A549 (cell line): ENCODE results near the gene GNAO1. TPM values are rescaled to one million over a fixed set of nuclear protein-coding genes. Genes with fewer than 3 reads are reported as not detected.

Source experiments
- ATAC-seq, 2 experiments: fragments of 200-7000 bp in 1 of 2; fragments of >200 bp in 1 of 2; cut with Nextera tagmentation in 1 of 2; cut with Tn5 transposase in 1 of 2; 3 replicates each; pipeline versions ENCODE4 v1.8.0 to v1.9.1; 2018 to 2020; ENCODE audit warnings: mild to moderate bottlenecking in 1 of 2, moderate library complexity in 1 of 2
- CTCF ChIA-PET: fragments of 300-600 bp; sonication (Branson Sonifier 250); formaldehyde crosslinking; extraction: SDS; loops from one replicate; lab custom pipeline; 2021; ENCODE audit warnings: antibody characterized with exemption, inconsistent platforms; lab: Yijun Ruan, JAX
- POLR2A ChIA-PET: fragments of 350-600 bp; formaldehyde crosslinking; extraction: SDS; loops from one replicate; lab custom pipeline; 2021; ENCODE audit warnings: antibody characterized with exemption, inconsistent platforms; lab: Yijun Ruan, JAX
- DNase-seq, 2 experiments: peaks; one replicate each; pipeline versions ENCODE4 v3.0.0 to v3.0.0-alpha.2; 2011 to 2016; ENCODE audit warnings: low read depth in 1 of 2, low spot score in 1 of 2
- FAIRE-seq: peaks from 2 replicates; lab custom pipeline; 2011; peaks lifted over from hg19 to GRCh38; lab: Jason Lieb, UNC
- H3K27ac ChIP-seq, 2 experiments: fragments of >200 bp; sonication (Bioruptor Twin); formaldehyde crosslinking; 3 replicates each; pipeline ENCODE4 v1.5.1; 2016 to 2017
- H3K4me1 ChIP-seq: fragments of >200 bp; sonication (Bioruptor Twin); formaldehyde crosslinking; 3 replicates; pipeline ENCODE4 v1.6.1; 2016
- H3K4me2 ChIP-seq: fragments of >200 bp; sonication (Bioruptor Twin); formaldehyde crosslinking; 3 replicates; pipeline ENCODE4 v1.6.1; 2016
- H3K4me3 ChIP-seq: fragments of >200 bp; sonication (Bioruptor Twin); formaldehyde crosslinking; 3 replicates; pipeline ENCODE4 v1.5.1; 2016
- H3K9me3 ChIP-seq: fragments of >200 bp; sonication (Bioruptor Twin); formaldehyde crosslinking; 3 replicates; pipeline ENCODE4 v1.6.1; 2016
- BCL3 ChIP-seq: fragments of >200 bp; sonication (Bioruptor Twin); formaldehyde crosslinking; IDR thresholded peaks from 3 replicates; pipeline ENCODE4 v1.6.1; 2016
- CBX2 ChIP-seq: fragments of 200-600 bp; sonication (generic); IDR thresholded peaks from 2 replicates; pipeline ENCODE4 v1.6.1; 2016; ENCODE audit warnings: low read depth, mild to moderate bottlenecking, borderline replicate concordance
- CEBPB ChIP-seq, 2 experiments: fragments of >200 bp in 1 of 2; sonication (Bioruptor Twin) in 1 of 2; formaldehyde crosslinking in 1 of 2; IDR thresholded peaks; 2 replicates each; pipeline ENCODE4 v1.6.1; 2012 to 2016
- CHD2 ChIP-seq: fragments of 150-350 bp; IDR thresholded peaks from 2 replicates; pipeline ENCODE4 v1.6.1; 2014; ENCODE audit warnings: low read length; ENCODE audit not compliant: partially characterized antibody
- CHD4 ChIP-seq: fragments of 200-600 bp; sonication (generic); IDR thresholded peaks from 2 replicates; pipeline ENCODE4 v1.6.1; 2016; ENCODE audit warnings: antibody characterized with exemption, mild to moderate bottlenecking, borderline replicate concordance
- EHMT2 ChIP-seq: fragments of 200-600 bp; sonication (generic); IDR thresholded peaks from 2 replicates; pipeline ENCODE4 v1.6.1; 2016; ENCODE audit warnings: antibody characterized with exemption, low read depth, mild to moderate bottlenecking, moderate library complexity
- EP300 ChIP-seq, 2 experiments: fragments of >200 bp; sonication (Bioruptor Twin); formaldehyde crosslinking; IDR thresholded peaks; 2 replicates in 1 of 2; 3 replicates in 1 of 2; pipeline ENCODE4 v1.6.1; 2016 to 2017
- ESRRA ChIP-seq: fragments of 150-350 bp; IDR thresholded peaks from 2 replicates; pipeline ENCODE4 v1.6.1; 2014; ENCODE audit warnings: mild to moderate bottlenecking, low read length, borderline replicate concordance
- FOXS1 ChIP-seq: fragments of 250-450 bp; sonication (Bioruptor Pico); IDR thresholded peaks from 2 replicates; pipeline ENCODE4 v1.5.0; 2020; ENCODE audit warnings: mild to moderate bottlenecking, moderate library complexity
- HMGXB4 ChIP-seq: fragments of 250-450 bp; sonication (Bioruptor Pico); IDR thresholded peaks from 2 replicates; pipeline ENCODE4 v1.5.0; 2021; ENCODE audit warnings: mild to moderate bottlenecking, moderate library complexity, borderline replicate concordance
- HOXB13 ChIP-seq: fragments of 250-450 bp; sonication (Bioruptor Pico); IDR thresholded peaks from 2 replicates; pipeline ENCODE4 v1.5.0; 2020; ENCODE audit warnings: low read depth, mild to moderate bottlenecking, moderate library complexity
- JUNB ChIP-seq: fragments of >200 bp; sonication (Bioruptor Twin); formaldehyde crosslinking; IDR thresholded peaks from 2 replicates; pipeline ENCODE4 v1.6.1; 2016
- MAFK ChIP-seq: fragments of 450-650 bp; IDR thresholded peaks from 2 replicates; pipeline ENCODE4 v1.6.1; 2014; ENCODE audit not compliant: partially characterized antibody
- MAX ChIP-seq: IDR thresholded peaks from 2 replicates; pipeline ENCODE4 v1.6.1; 2012
- MYC ChIP-seq: IDR thresholded peaks from 2 replicates; pipeline ENCODE4 v1.6.1; 2012; ENCODE audit warnings: mild to moderate bottlenecking, inconsistent platforms, low read length, improper control_type of control experiment, borderline replicate concordance
- NFE2L2 ChIP-seq: fragments of 150-350 bp; conservative IDR thresholded peaks from 2 replicates; pipeline ENCODE4 v1.6.1; 2014; ENCODE audit warnings: low read length
- PHF8 ChIP-seq: fragments of 200-600 bp; sonication (generic); IDR thresholded peaks from 2 replicates; pipeline ENCODE4 v1.6.1; 2016; ENCODE audit warnings: low read depth, mild to moderate bottlenecking, antibody characterized with exemption, moderate library complexity, borderline replicate concordance
- POLR2AphosphoS2 ChIP-seq: conservative IDR thresholded peaks from 2 replicates; pipeline ENCODE4 v1.6.1; 2012; ENCODE audit warnings: low read length, improper control_type of control experiment, inconsistent platforms
- REST ChIP-seq: fragments of 200-600 bp; sonication (generic); IDR thresholded peaks from 2 replicates; pipeline ENCODE4 v1.6.1; 2016; ENCODE audit warnings: antibody characterized with exemption, mild to moderate bottlenecking, moderate library complexity
- RNF2 ChIP-seq: fragments of 200-600 bp; sonication (generic); IDR thresholded peaks from 2 replicates; pipeline ENCODE4 v1.6.1; 2016; ENCODE audit warnings: low read depth, mild to moderate bottlenecking, antibody characterized with exemption, moderate library complexity, borderline replicate concordance
- ZC3H11A ChIP-seq: fragments of 450-650 bp; IDR thresholded peaks from 2 replicates; pipeline ENCODE4 v1.6.1; 2014; ENCODE audit warnings: antibody characterized with exemption, mild to moderate bottlenecking
- ZNF302 ChIP-seq: fragments of 250-450 bp; sonication (Bioruptor Pico); IDR thresholded peaks from 2 replicates; pipeline ENCODE4 v1.9.0; 2021; ENCODE audit warnings: inconsistent platforms, mild to moderate bottlenecking, moderate library complexity
- ZSCAN20 ChIP-seq: fragments of 250-450 bp; sonication (Bioruptor Pico); IDR thresholded peaks from 2 replicates; pipeline ENCODE4 v1.8.0; 2022; ENCODE audit warnings: mild to moderate bottlenecking, moderate library complexity
- WGBS: methylation state at CpG from one replicate; pipeline ENCODE4 v1.1.6; 2017; ENCODE audit errors: missing lambda C conversion rate; 5-methylcytosine and 5-hydroxymethylcytosine counted together
- polyA minus RNA-seq: library from RNA; depleted of rRNA, polyadenylated mRNA; stranded (reverse); fragments of >200 nt; gene quantifications from 2 replicates; pipeline ENCODE4 v1.2.3, GENCODE V29; 2011; rRNA and poly(A)+ RNA removed
- polyA plus RNA-seq, 4 experiments: library from polyadenylated mRNA; depleted of rRNA in 3 of 4; stranded (reverse); fragments of >200 nt; fragmentation: RNase III in 1 of 4; extraction: RNeasy Plus Mini Kit Qiagen cat#74134 plus additional on column Dnase treatment in 1 of 4; gene quantifications; 2 replicates in 3 of 4; 3 replicates in 1 of 4; pipeline ENCODE4 v1.2.3, GENCODE V29; 2011 to 2017
- TF ChIP-seq, protein P1 (sequence below): IDR thresholded peaks from 2 replicates; pipeline ENCODE4 v1.6.1; 2012

Gene GNAO1
- polyA plus RNA-seq (2011; rRNA removed) (0.05 and 0.22 TPM in 2 replicates), polyA plus RNA-seq (2017; fragmentation: RNase III; extraction: RNeasy Plus Mini Kit Qiagen cat#74134 plus additional on column Dnase treatment) (0.23 to 0.47 TPM (median 0.24 TPM) in 3 replicates), polyA minus RNA-seq (0.21 TPM in 1 of 2 replicates, not detected in the other)
- polyA plus RNA-seq (2012; cell fraction: cytosol; rRNA removed), result 0.08 and 0.09 TPM in 2 replicates
- polyA plus RNA-seq (2012; cell fraction: nucleus; rRNA removed), result 0.06 and 0.16 TPM in 2 replicates

GRCh38 chr16:56191156-56191815 lies at the start of gene GNAO1:
GNAO1 (plus strand) TSS chr16:56191489; CDS start chr16:56192236, 747 bp downstream.
- FAIRE-seq (no peak), DNase-seq (peak; percentile 46 to 47), ATAC-seq (peak; percentile 60 to 80)
- Histone ChIP-seq H3K9me3 (0 out of 3 replicates have a peak, but pooled peaks cover 2% of the 10 kb centered on the region), H3K27ac (peak within 1 kb of the TSS; percentile 41 to 85; a peak in 5 of 6 replicates), H3K4me2 (peak within 1 kb of the TSS; percentile 90), H3K4me3 (peak within 1 kb of the TSS; percentile 61), H3K4me1 (peaks cover 5% of the 10 kb centered on the region; the same call in 1 of the 3 replicates)
- CTCF ChIA-PET, result interaction anchor here (0.6 to 1.8 kb wide), 4 partner anchors 12 to 248 kb away, joined by 3 to 5 read pairs (median 4); no protein-coding TSS in a partner anchor
- TF ChIP-seq CHD4 (no peak), RNF2 (no peak), MAX (no peak), CHD2 (no peak), HMGXB4 (CRISPR knock-in tag) (no peak), NFE2L2 (no peak), BCL3 (no peak)
- 3% methylated on average over 24 of the region's 91 CpGs for WGBS
- POLR2A ChIA-PET, result no interaction called here

- ATAC-seq, result no peak
- no peaks in the 10 kb centered on the region for H3K4me1 ChIP-seq
- POLR2A ChIA-PET, result no interaction called here
- no peak for DNase-seq
- TF ChIP-seq ZNF302 (CRISPR knock-in tag) (no peak), CEBPB (IDR thresholded peaks at IDR 0.05) (no peak), EHMT2 (no peak), JUNB (no peak), ZSCAN20 (CRISPR knock-in tag) (no peak), POLR2AphosphoS2 (no peak), FOXS1 (no peak), RNF2 (no peak), ZC3H11A (no peak), MYC (no peak), MAX (no peak), HOXB13 (no peak)
- no peak overlapping the region for H3K27ac ChIP-seq
- FAIRE-seq, result no peak
- no peak overlapping the region for H3K4me3 ChIP-seq
- no peaks in the 10 kb centered on the region for H3K9me3 ChIP-seq
- no peak overlapping the region for H3K4me2 ChIP-seq
- WGBS, result 0% methylated on average over 1 of the region's 1 CpG
- CTCF ChIA-PET, result no interaction called here
Measured at GRCh38 chr16:56143666-56144065, 47.6 kb upstream of the GNAO1 start.

DNA sequence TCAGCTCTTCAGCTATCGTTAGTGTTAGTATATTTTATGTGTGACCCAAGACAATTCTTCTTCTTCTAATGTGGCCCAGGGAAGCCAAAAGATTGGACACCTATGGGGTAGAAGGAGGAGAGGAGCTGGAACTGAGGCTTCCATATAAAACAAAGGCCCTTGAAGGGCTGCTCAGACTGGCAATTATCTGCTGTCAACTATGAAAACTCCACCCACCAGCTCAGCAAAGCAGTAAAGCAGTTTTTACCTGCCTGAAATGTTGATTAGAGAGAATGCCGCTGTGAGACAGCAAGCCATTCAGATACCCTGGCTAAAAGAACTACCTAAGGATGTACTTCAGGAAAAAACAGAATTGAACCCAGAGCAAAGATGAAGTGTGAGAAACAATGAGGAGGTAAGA lies 45.9 kb upstream of the GNAO1 start:
- DNase-seq (no peak), ATAC-seq (no peak), FAIRE-seq (no peak)
- H3K27ac ChIP-seq, result no peak overlapping the region
- H3K4me3 ChIP-seq, result no peak overlapping the region
- 46% methylated on average over 2 of the region's 2 CpGs for WGBS
- no peak overlapping the region for H3K4me2 ChIP-seq
- H3K9me3 ChIP-seq, result no peaks in the 10 kb centered on the region
- ChIA-PET POLR2A (no interaction called here), CTCF (no interaction called here)
- no peaks in the 10 kb centered on the region for H3K4me1 ChIP-seq
- TF ChIP-seq EP300 (IDR thresholded peaks at IDR 0.05) (no peak), RNF2 (no peak), ESRRA (no peak), FOXS1 (no peak), JUNB (no peak), CBX2 (no peak), MAFK (no peak), PHF8 (no peak), REST (no peak)
- TF ChIP-seq, protein P1, sequence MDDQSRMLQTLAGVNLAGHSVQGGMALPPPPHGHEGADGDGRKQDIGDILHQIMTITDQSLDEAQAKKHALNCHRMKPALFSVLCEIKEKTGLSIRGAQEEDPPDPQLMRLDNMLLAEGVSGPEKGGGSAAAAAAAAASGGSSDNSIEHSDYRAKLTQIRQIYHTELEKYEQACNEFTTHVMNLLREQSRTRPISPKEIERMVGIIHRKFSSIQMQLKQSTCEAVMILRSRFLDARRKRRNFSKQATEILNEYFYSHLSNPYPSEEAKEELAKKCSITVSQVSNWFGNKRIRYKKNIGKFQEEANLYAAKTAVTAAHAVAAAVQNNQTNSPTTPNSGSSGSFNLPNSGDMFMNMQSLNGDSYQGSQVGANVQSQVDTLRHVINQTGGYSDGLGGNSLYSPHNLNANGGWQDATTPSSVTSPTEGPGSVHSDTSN, result no peak
